H1 (cell line): Measurements from ENCODE around the gene DIP2C.

Source experiments
- EP300 ChIP-seq, 2 experiments: IDR thresholded peaks; 1 replicate in 1 of 2; 2 replicates in 1 of 2; pipeline ENCODE4 v1.6.1; 2011 to 2012; ENCODE audit warnings: low read depth in 2 of 2, low read length in 2 of 2, mild to moderate bottlenecking in 2 of 2, borderline replicate concordance in 1 of 2, inconsistent platforms in 1 of 2, moderate library complexity in 1 of 2
- HDAC2 ChIP-seq, 2 experiments: fragments of 300-600 bp in 1 of 2; sonication (generic) in 1 of 2; IDR thresholded peaks; 2 replicates each; pipeline ENCODE4 v1.6.1; 2011 to 2012; ENCODE audit warnings: low read depth in 2 of 2, low read length in 2 of 2, mild to moderate bottlenecking in 2 of 2, moderate library complexity in 2 of 2, borderline replicate concordance in 1 of 2, inconsistent platforms in 1 of 2
- KDM1A ChIP-seq: fragments of 200-600, 300-600 bp; sonication (generic); IDR thresholded peaks from 2 replicates; pipeline ENCODE4 v1.7.1; 2016; ENCODE audit warnings: mild to moderate bottlenecking, low read length, borderline replicate concordance
- MAX ChIP-seq: IDR thresholded peaks from 2 replicates; pipeline ENCODE4 v1.6.1; 2012; ENCODE audit warnings: inconsistent platforms
- POLR2A ChIP-seq, 2 experiments: IDR thresholded peaks; 1 replicate in 1 of 2; 2 replicates in 1 of 2; pipeline ENCODE4 v1.6.1; 2011; ENCODE audit warnings: low read depth in 2 of 2, low read length in 2 of 2, mild to moderate bottlenecking in 2 of 2; ENCODE audit errors: control extremely low read depth in 1 of 2
- POLR2AphosphoS5 ChIP-seq: IDR thresholded peaks from 2 replicates; pipeline ENCODE4 v1.6.1; 2011; ENCODE audit warnings: low read depth, low read length
- RFX5 ChIP-seq: IDR thresholded peaks from 2 replicates; pipeline ENCODE4 v1.6.1; 2011; ENCODE audit warnings: low read depth, low read length, improper control_type of control experiment, borderline replicate concordance
- RNF2 ChIP-seq: fragments of 200-900, 300-1000 bp; sonication (generic); IDR thresholded peaks from 2 replicates; pipeline ENCODE4 v1.7.1; 2016; ENCODE audit warnings: borderline replicate concordance, low read depth, mild to moderate bottlenecking, antibody characterized with exemption, low read length; ENCODE audit not compliant: poor library complexity, severe bottlenecking; ENCODE audit errors: missing control alignments
- SRF ChIP-seq: IDR thresholded peaks from 2 replicates; pipeline ENCODE4 v1.6.1; 2011; ENCODE audit warnings: mild to moderate bottlenecking, low read depth, low read length, moderate library complexity
- TAF1 ChIP-seq: IDR thresholded peaks from 2 replicates; pipeline ENCODE4 v1.6.1; 2011; ENCODE audit warnings: mild to moderate bottlenecking, low read depth, low read length
- YY1 ChIP-seq: IDR thresholded peaks from 2 replicates; pipeline ENCODE4 v1.6.1; 2011; ENCODE audit warnings: low read depth, mild to moderate bottlenecking, low read length
- ZNF274 ChIP-seq: IDR thresholded peaks from 2 replicates; pipeline ENCODE4 v1.7.0; 2012; ENCODE audit warnings: low read length, borderline replicate concordance; ENCODE audit errors: extremely low read depth
- TF ChIP-seq, protein P1 (sequence below), 3 experiments: IDR thresholded peaks; 1 replicate in 2 of 3; 2 replicates in 1 of 3; pipeline versions ENCODE4 v1.5.1 to v1.6.1; 2011; ENCODE audit warnings: low read length in 3 of 3, mild to moderate bottlenecking in 3 of 3, inconsistent platforms in 2 of 3, low read depth in 1 of 3, moderate library complexity in 1 of 3; ENCODE audit not compliant: insufficient read depth in 1 of 3; ENCODE audit errors: control extremely low read depth in 1 of 3
- TF ChIP-seq, protein P2 (sequence below): fragments of 300-600 bp; sonication (generic); IDR thresholded peaks from 2 replicates; pipeline ENCODE4 v1.7.1; 2012; ENCODE audit warnings: low read length, moderate library complexity, mild to moderate bottlenecking, inconsistent platforms; ENCODE audit not compliant: insufficient replicate concordance

DNA sequence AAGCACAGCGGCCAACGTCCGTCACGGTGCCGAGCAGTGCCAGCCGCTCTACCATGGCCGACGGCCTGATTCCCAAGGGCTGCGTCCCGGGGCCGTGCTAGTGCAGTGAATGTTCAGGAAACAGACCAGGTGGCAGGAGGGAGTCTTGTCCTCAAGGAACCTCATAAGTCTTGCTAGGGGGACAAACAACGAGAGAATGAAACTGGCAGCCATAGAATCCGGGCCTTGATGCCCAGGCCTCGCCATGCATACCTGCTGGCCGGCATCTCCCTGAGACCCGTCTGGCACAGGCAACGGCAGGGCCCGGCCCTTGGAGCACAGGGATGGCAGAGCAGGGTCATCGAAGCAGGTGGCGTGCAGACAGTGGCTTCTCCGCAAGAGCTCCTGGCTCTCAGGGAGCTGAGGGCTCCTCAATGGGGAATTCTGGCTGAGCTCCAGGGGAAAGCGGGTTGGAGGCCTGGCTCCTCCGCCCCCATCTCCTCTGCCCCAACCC, 58.8 kb downstream of the DIP2C start:
- TF ChIP-seq RFX5 = no peak
- TF ChIP-seq, protein P1, sequence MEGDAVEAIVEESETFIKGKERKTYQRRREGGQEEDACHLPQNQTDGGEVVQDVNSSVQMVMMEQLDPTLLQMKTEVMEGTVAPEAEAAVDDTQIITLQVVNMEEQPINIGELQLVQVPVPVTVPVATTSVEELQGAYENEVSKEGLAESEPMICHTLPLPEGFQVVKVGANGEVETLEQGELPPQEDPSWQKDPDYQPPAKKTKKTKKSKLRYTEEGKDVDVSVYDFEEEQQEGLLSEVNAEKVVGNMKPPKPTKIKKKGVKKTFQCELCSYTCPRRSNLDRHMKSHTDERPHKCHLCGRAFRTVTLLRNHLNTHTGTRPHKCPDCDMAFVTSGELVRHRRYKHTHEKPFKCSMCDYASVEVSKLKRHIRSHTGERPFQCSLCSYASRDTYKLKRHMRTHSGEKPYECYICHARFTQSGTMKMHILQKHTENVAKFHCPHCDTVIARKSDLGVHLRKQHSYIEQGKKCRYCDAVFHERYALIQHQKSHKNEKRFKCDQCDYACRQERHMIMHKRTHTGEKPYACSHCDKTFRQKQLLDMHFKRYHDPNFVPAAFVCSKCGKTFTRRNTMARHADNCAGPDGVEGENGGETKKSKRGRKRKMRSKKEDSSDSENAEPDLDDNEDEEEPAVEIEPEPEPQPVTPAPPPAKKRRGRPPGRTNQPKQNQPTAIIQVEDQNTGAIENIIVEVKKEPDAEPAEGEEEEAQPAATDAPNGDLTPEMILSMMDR (IDR thresholded peaks at IDR 0.05; ENCODE audit: control extremely low read depth in 1 of 3, insufficient read depth in 1 of 3, low read depth in 1 of 3, low read length in 3 of 3) = no peak
- TF ChIP-seq POLR2AphosphoS5 = no peak
- TF ChIP-seq YY1 = no peak
- no peak for TF ChIP-seq SRF
- TF ChIP-seq, protein P2, sequence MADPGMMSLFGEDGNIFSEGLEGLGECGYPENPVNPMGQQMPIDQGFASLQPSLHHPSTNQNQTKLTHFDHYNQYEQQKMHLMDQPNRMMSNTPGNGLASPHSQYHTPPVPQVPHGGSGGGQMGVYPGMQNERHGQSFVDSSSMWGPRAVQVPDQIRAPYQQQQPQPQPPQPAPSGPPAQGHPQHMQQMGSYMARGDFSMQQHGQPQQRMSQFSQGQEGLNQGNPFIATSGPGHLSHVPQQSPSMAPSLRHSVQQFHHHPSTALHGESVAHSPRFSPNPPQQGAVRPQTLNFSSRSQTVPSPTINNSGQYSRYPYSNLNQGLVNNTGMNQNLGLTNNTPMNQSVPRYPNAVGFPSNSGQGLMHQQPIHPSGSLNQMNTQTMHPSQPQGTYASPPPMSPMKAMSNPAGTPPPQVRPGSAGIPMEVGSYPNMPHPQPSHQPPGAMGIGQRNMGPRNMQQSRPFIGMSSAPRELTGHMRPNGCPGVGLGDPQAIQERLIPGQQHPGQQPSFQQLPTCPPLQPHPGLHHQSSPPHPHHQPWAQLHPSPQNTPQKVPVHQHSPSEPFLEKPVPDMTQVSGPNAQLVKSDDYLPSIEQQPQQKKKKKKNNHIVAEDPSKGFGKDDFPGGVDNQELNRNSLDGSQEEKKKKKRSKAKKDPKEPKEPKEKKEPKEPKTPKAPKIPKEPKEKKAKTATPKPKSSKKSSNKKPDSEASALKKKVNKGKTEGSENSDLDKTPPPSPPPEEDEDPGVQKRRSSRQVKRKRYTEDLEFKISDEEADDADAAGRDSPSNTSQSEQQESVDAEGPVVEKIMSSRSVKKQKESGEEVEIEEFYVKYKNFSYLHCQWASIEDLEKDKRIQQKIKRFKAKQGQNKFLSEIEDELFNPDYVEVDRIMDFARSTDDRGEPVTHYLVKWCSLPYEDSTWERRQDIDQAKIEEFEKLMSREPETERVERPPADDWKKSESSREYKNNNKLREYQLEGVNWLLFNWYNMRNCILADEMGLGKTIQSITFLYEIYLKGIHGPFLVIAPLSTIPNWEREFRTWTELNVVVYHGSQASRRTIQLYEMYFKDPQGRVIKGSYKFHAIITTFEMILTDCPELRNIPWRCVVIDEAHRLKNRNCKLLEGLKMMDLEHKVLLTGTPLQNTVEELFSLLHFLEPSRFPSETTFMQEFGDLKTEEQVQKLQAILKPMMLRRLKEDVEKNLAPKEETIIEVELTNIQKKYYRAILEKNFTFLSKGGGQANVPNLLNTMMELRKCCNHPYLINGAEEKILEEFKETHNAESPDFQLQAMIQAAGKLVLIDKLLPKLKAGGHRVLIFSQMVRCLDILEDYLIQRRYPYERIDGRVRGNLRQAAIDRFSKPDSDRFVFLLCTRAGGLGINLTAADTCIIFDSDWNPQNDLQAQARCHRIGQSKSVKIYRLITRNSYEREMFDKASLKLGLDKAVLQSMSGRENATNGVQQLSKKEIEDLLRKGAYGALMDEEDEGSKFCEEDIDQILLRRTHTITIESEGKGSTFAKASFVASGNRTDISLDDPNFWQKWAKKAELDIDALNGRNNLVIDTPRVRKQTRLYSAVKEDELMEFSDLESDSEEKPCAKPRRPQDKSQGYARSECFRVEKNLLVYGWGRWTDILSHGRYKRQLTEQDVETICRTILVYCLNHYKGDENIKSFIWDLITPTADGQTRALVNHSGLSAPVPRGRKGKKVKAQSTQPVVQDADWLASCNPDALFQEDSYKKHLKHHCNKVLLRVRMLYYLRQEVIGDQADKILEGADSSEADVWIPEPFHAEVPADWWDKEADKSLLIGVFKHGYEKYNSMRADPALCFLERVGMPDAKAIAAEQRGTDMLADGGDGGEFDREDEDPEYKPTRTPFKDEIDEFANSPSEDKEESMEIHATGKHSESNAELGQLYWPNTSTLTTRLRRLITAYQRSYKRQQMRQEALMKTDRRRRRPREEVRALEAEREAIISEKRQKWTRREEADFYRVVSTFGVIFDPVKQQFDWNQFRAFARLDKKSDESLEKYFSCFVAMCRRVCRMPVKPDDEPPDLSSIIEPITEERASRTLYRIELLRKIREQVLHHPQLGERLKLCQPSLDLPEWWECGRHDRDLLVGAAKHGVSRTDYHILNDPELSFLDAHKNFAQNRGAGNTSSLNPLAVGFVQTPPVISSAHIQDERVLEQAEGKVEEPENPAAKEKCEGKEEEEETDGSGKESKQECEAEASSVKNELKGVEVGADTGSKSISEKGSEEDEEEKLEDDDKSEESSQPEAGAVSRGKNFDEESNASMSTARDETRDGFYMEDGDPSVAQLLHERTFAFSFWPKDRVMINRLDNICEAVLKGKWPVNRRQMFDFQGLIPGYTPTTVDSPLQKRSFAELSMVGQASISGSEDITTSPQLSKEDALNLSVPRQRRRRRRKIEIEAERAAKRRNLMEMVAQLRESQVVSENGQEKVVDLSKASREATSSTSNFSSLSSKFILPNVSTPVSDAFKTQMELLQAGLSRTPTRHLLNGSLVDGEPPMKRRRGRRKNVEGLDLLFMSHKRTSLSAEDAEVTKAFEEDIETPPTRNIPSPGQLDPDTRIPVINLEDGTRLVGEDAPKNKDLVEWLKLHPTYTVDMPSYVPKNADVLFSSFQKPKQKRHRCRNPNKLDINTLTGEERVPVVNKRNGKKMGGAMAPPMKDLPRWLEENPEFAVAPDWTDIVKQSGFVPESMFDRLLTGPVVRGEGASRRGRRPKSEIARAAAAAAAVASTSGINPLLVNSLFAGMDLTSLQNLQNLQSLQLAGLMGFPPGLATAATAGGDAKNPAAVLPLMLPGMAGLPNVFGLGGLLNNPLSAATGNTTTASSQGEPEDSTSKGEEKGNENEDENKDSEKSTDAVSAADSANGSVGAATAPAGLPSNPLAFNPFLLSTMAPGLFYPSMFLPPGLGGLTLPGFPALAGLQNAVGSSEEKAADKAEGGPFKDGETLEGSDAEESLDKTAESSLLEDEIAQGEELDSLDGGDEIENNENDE = no peak
- no peak for TF ChIP-seq MAX
- TF ChIP-seq POLR2A (IDR thresholded peaks at IDR 0.05; ENCODE audit: control extremely low read depth in 1 of 2, low read depth in 2 of 2, low read length in 2 of 2) = no peak
- TF ChIP-seq KDM1A = no peak
- TF ChIP-seq EP300 (IDR thresholded peaks at IDR 0.05; ENCODE audit: borderline replicate concordance in 1 of 2, low read depth in 2 of 2, low read length in 2 of 2) = no peak
- TF ChIP-seq HDAC2 (IDR thresholded peaks at IDR 0.05; ENCODE audit: borderline replicate concordance in 1 of 2, low read depth in 2 of 2, low read length in 2 of 2) = no peak
- TF ChIP-seq ZNF274 = no peak
- TF ChIP-seq RNF2 = no peak
- no peak for TF ChIP-seq TAF1
